SK-N-SH (cell line): Measurements from ENCODE around the gene IL31RA.

Source experiments
- CTCF ChIP-seq: fragments of 200-600 bp; sonication (generic); IDR thresholded peaks from 2 replicates; pipeline ENCODE4 v1.6.1; 2017; ENCODE audit warnings: antibody characterized with exemption, mild to moderate bottlenecking, moderate library complexity
- ELF1 ChIP-seq: IDR thresholded peaks from 2 replicates; pipeline ENCODE4 v1.4.0; 2012
- EP300 ChIP-seq, 2 experiments: IDR thresholded peaks; 2 replicates each; pipeline versions ENCODE4 v1.4.0 to v1.6.1; 2012; ENCODE audit warnings: borderline replicate concordance in 1 of 2, low read depth in 1 of 2, low read length in 1 of 2
- MAX ChIP-seq: IDR thresholded peaks from 2 replicates; pipeline ENCODE4 v1.4.0; 2012; ENCODE audit warnings: low read depth
- REST ChIP-seq: IDR thresholded peaks from 2 replicates; pipeline ENCODE4 v1.6.1; 2012; ENCODE audit warnings: mild to moderate bottlenecking, low read depth, low read length, moderate library complexity
- SIN3A ChIP-seq: IDR thresholded peaks from 2 replicates; pipeline ENCODE4 v1.6.1; 2012; ENCODE audit warnings: low read depth, mild to moderate bottlenecking, low read length, moderate library complexity, borderline replicate concordance
- ZBTB33 ChIP-seq: IDR thresholded peaks from 2 replicates; pipeline ENCODE4 v1.4.0; 2012; ENCODE audit warnings: low read depth, borderline replicate concordance

GRCh38 chr5:55820488-55820887 lies 30.7 kb upstream of the IL31RA start:
- TF ChIP-seq SIN3A (no peak), EP300 (IDR thresholded peaks at IDR 0.05; ENCODE audit: borderline replicate concordance in 1 of 2, low read depth in 1 of 2, low read length in 1 of 2) (no peak), MAX (no peak), ELF1 (no peak), CTCF (no peak), REST (no peak), ZBTB33 (no peak)
